ENCODE data around the gene PDE11A.

- TF ChIP-seq TAF1 (IDR thresholded peaks at IDR 0.05; ENCODE audit: borderline replicate concordance, low read depth, low read length) (no peak), POLR2A (IDR thresholded peaks at IDR 0.05; ENCODE audit: low read depth, low read length) (no peak)
Observed at GRCh38 chr2:177893880-177894279, 178.7 kb downstream of the PDE11A start.

Data from GM12892 (cell line).